GM18499 (cell line): ENCODE data around the gene MFSD8.
"Not testable (repeated sequence)": the region's sequence is repeated elsewhere in the genome, so short reads cannot be mapped to it uniquely, and the experiment has no call there.

ENCODE experiments used
- ATAC-seq: cut with Tn5 transposase; IDR thresholded peaks from one replicate; pipeline ENCODE4 v1.9.1; 2021; ENCODE audit warnings: moderate number of reproducible peaks; ENCODE audit not compliant: insufficient read depth, unreplicated experiment

MFSD8 gene, protein sequence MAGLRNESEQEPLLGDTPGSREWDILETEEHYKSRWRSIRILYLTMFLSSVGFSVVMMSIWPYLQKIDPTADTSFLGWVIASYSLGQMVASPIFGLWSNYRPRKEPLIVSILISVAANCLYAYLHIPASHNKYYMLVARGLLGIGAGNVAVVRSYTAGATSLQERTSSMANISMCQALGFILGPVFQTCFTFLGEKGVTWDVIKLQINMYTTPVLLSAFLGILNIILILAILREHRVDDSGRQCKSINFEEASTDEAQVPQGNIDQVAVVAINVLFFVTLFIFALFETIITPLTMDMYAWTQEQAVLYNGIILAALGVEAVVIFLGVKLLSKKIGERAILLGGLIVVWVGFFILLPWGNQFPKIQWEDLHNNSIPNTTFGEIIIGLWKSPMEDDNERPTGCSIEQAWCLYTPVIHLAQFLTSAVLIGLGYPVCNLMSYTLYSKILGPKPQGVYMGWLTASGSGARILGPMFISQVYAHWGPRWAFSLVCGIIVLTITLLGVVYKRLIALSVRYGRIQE

GRCh38 chr4:127965062-127965802 lies at the start of gene MFSD8, which contains the start of gene ABHD18:
MFSD8 (minus strand) TSS chr4:127965173; CDS start chr4:127965133, 40 bp downstream.
ABHD18 (plus strand) TSS chr4:127965406; CDS start chr4:127982956, 17,550 bp downstream.
- peak; percentile 94 for ATAC-seq

- no peak for ATAC-seq
These were observed 44.5 kb upstream of the MFSD8 start for GRCh38 chr4:128009428-128009827.

DNA sequence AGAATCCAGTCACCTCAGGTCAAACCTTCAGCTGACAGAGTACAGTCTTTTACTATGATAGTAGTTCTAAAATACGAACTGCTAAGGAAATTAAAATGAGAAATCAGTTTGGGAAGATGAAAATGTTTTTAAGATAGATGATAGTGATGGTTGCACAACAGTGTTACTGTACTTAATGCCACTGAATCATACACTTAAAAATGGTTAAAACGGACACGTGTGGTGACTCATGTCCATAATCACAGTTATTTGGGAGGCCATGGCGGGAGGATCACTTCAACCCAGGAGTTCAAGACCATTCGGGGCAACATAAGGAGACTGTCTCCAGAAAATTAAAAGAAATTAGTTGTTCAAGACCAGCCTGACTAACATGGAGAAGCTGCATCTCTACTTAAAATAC lies 41.6 kb upstream of the MFSD8 start:
- ATAC-seq, result no peak

GRCh38 chr4:127997534-127998388 lies 32.8 kb upstream of the MFSD8 start:
- peak; percentile 96 for ATAC-seq

DNA sequence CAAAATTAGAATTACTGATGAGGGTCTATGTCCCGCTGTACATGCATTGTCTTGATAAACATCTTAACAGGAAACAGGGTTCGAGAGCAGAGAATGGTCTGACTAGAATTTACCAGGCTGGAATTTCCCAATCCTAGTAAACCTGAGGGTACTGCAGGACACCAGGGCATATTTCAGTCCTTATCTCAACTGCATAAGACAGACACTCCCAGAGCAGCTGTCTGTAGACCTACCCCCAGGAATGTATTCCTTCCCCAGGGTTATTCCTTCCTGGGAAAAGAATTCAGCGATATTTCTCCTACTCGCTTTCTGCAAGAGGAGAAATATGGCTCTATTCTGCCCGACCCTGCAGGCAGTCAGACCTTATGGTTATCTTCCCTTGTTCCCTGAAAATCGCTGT lies 31.5 kb upstream of the MFSD8 start:
- not testable (repeated sequence) for ATAC-seq

GRCh38 chr4:127995776-127996175 lies 30.8 kb upstream of the MFSD8 start:
- no peak for ATAC-seq

- ATAC-seq, result no peak
These were observed 28.2 kb upstream of the MFSD8 start for GRCh38 chr4:127993151-127993550.

GRCh38 chr4:127988638-127989037 lies 23.7 kb upstream of the MFSD8 start:
- ATAC-seq, result no peak

DNA sequence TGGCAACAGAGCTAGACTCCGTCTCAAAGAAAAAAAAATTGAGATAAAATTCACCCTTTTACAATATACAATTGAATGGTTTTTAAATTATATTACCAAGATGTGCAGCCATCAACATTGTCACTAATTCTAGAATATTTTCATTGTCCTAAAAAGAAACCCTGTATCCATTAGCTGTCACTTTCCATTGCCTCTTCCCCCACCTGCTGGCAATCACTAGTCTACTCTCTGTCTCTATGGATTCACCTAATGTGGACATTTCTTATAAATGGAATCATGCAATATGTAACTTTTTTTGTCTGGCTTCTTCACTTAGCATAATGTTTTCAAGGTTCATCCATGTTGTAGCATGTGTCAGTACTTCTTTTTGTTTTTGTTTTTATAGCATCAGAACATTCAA lies 21.0 kb upstream of the MFSD8 start:
- no peak for ATAC-seq

- ATAC-seq, result no peak
These were observed 17.5 kb upstream of the MFSD8 start for GRCh38 chr4:127982445-127982844.

- ATAC-seq, result no peak
These were observed 14.0 kb upstream of the MFSD8 start for GRCh38 chr4:127978930-127979329.

GRCh38 chr4:127975121-127975770 lies 10.3 kb upstream of the MFSD8 start:
- ATAC-seq, result no peak

- not testable (repeated sequence) for ATAC-seq
These were observed 6.0 kb upstream of the MFSD8 start for GRCh38 chr4:127970925-127971324.

DNA sequence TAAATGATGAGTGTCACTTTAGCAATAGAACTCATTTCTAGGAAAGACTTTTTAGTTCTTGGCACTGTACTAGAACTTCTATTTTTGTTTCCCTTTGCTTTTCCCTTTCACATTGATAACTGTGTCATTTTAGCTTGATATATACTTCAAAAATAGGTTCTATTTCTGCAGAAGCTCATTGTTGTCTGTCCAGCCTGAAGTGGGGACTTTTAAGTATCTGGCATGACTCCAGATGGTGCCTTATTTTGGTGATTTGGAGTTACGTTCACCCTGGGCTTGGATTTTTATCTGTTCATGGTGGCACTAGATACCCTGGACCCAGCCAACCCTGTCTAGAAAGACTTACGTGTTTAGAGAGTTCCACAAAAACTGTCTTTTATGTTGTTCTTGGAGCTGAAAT lies 3.6 kb upstream of the MFSD8 start:
- no peak for ATAC-seq

DNA sequence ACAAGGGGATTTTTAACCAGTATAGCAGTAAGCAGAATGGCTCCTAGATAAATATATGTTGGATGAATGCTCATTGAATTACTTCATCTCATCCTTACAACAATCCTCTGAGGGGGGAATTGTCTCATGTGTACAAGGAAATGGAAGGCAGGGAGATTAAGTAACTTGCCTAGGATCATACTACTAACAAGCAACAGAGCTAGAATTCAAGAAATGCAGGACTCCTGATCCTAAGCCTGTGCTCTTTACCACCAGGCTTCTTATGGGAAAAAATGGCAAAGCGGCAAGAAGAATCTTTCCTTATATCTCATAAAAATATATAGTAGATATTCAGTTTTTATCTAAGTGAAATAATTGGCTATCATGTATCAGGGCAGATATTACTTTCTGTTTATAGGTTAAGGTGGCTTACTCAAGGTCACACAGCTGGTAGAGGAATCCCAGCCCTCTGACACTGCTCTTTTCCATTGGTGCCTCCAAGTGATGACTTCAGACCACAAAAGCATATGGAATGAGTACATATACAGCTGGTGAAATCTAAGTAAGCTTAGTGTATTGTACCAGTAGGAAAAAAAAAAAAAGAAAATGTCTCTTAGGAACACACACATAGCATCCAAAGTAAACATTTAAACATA lies 2.3 kb upstream of the MFSD8 start:
- no peak for ATAC-seq

DNA sequence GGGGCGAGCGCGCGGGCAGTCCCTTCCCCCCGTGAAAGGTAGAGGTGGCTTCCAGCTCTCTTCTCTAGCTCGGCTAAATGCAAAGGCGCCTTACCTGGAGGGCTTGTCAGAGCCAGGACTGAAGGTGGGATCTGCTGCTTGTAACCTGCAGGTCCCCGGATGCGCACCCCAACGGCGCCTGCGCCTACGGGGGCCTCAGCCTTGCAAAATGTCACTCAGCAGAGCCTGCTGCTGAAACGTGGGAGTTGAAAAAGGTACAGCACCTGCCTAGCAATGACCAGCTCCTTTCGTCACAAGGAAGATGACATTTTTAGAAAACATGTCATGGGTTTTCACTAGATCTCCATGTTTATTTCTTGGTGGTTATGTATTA lies 816 bp upstream of the MFSD8 start:
- peak; percentile 28 for ATAC-seq

DNA sequence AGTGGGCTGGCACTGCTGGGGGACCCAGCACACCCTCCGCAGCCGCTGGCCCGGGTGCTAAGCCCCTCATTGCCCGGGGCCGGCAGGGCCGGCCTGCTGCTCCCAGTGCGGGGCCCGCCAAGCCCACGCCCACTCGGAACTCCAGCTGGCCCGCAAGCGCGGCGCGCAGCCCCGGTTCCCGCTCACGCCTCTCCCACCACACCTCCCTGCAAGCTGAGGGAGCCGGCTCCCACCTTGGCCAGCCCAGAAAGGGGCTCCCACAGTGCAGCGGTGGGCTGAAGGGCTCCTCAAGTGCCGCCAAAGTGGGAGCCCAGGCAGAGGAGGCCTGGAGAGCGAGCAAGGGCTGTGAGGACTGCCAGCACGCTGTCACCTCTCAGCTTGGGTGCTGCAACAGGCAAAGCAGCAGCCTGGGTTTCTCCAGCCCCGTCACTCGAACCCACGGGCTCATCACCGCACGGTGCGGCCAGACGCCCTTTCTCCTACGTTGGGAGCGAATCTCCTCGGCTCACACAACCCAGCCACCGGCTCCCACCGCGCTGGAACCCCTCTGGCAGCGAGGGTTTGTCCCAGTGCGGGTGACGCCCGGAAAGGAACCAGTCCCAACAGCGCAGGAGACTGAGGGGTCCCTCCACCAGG lies 429 bp downstream of the MFSD8 start:
- ATAC-seq, result peak; percentile 6

GRCh38 chr4:127963633-127964398 lies 1.2 kb downstream of the MFSD8 start:
- not testable (repeated sequence) for ATAC-seq
